Panc1 (cell line): ENCODE measurements around the gene KRT34.

ENCODE experiments used
- POLR2AphosphoS5 ChIP-seq: IDR thresholded peaks from 2 replicates; pipeline ENCODE4 v1.6.1; 2012; ENCODE audit warnings: mild to moderate bottlenecking, low read depth, low read length, moderate library complexity
- TCF7L2 ChIP-seq: IDR thresholded peaks from 2 replicates; pipeline ENCODE4 v1.6.1; 2011; ENCODE audit warnings: mild to moderate bottlenecking, low read depth, low read length, inconsistent platforms
- TF ChIP-seq, protein P1 (sequence below): fragments of 450-650 bp; IDR thresholded peaks from 2 replicates; pipeline ENCODE4 v1.5.1; 2017; ENCODE audit warnings: mild to moderate bottlenecking
- TF ChIP-seq, protein P2 (sequence below), 2 experiments: IDR thresholded peaks; 2 replicates each; pipeline ENCODE4 v1.6.1; 2011 to 2012; ENCODE audit warnings: low read depth in 2 of 2, control low read depth in 1 of 2, low read length in 1 of 2, mild to moderate bottlenecking in 1 of 2, moderate library complexity in 1 of 2; ENCODE audit not compliant: insufficient read depth in 1 of 2

DNA sequence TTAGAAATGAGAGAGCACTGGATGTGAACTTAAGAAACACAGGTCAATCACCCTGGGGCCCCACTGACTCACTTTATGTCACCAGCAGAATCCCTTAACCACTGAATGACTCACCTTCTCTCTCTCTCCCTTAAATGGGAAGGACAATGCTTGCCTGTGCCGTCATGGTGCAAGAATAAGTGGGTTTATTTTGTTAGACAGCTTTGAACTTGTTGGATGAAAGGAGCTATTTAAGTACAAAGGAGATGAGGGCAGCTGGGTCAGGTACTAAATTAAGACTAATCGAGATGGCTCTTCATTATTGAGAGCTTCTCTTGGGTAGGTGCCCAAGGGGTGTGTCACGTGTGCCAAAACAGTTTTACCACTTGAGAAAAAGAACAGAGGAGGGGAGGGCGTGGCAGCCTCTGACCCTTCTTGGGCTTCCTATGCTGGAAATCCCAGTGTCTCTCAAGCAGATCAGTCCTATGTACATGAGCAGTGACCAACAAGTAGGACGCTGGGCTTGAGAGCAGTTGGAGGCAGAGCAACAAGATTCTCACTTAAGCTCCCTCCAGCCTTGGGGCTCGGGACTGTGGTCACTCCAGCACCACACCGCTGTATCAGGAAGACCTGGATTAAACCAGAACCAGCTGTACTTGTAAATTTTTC, 22.0 kb upstream of the KRT34 start:
- TF ChIP-seq, protein P1, sequence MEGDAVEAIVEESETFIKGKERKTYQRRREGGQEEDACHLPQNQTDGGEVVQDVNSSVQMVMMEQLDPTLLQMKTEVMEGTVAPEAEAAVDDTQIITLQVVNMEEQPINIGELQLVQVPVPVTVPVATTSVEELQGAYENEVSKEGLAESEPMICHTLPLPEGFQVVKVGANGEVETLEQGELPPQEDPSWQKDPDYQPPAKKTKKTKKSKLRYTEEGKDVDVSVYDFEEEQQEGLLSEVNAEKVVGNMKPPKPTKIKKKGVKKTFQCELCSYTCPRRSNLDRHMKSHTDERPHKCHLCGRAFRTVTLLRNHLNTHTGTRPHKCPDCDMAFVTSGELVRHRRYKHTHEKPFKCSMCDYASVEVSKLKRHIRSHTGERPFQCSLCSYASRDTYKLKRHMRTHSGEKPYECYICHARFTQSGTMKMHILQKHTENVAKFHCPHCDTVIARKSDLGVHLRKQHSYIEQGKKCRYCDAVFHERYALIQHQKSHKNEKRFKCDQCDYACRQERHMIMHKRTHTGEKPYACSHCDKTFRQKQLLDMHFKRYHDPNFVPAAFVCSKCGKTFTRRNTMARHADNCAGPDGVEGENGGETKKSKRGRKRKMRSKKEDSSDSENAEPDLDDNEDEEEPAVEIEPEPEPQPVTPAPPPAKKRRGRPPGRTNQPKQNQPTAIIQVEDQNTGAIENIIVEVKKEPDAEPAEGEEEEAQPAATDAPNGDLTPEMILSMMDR: no peak
- TF ChIP-seq POLR2AphosphoS5: no peak
- TF ChIP-seq, protein P2, sequence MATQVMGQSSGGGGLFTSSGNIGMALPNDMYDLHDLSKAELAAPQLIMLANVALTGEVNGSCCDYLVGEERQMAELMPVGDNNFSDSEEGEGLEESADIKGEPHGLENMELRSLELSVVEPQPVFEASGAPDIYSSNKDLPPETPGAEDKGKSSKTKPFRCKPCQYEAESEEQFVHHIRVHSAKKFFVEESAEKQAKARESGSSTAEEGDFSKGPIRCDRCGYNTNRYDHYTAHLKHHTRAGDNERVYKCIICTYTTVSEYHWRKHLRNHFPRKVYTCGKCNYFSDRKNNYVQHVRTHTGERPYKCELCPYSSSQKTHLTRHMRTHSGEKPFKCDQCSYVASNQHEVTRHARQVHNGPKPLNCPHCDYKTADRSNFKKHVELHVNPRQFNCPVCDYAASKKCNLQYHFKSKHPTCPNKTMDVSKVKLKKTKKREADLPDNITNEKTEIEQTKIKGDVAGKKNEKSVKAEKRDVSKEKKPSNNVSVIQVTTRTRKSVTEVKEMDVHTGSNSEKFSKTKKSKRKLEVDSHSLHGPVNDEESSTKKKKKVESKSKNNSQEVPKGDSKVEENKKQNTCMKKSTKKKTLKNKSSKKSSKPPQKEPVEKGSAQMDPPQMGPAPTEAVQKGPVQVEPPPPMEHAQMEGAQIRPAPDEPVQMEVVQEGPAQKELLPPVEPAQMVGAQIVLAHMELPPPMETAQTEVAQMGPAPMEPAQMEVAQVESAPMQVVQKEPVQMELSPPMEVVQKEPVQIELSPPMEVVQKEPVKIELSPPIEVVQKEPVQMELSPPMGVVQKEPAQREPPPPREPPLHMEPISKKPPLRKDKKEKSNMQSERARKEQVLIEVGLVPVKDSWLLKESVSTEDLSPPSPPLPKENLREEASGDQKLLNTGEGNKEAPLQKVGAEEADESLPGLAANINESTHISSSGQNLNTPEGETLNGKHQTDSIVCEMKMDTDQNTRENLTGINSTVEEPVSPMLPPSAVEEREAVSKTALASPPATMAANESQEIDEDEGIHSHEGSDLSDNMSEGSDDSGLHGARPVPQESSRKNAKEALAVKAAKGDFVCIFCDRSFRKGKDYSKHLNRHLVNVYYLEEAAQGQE (IDR thresholded peaks at IDR 0.05; ENCODE audit: insufficient read depth in 1 of 2, low read depth in 2 of 2, low read length in 1 of 2): no peak
- no peak for TF ChIP-seq TCF7L2
